ENCODE data around the gene DAD1. TPM values are rescaled to one million over a fixed set of nuclear protein-coding genes. Genes with fewer than 3 reads are reported as not detected.

Gene DAD1
- total and polyA plus RNA-seq, 2 of the 8 experiments (the other 6 are each of a cell fraction or from before 2014, with no cell fraction given): 131 to 440 TPM

GRCh38 chr14:22588526-22589095, 413 bp downstream of the DAD1 start:
- TF ChIP-seq KDM4A (IDR thresholded peaks at IDR 0.05; ENCODE audit: low read depth, low read length, severe bottlenecking) (peak; percentile 46), EZH2 (IDR thresholded peaks at IDR 0.05; ENCODE audit: low read depth, low read length, severe bottlenecking) (no peak)
- 0 out of 2 replicates have a peak overlapping the region, but pooled peaks have one; percentile 45 for H2AFZ ChIP-seq (ENCODE audit: low read length)

More at GRCh38 chr14:22588526-22589095, 413 bp downstream of the DAD1 start:
- 7% methylated on average over 17 of the region's 17 CpGs; no CpG with 5 or more reads in 1 of the 2 experiments for WGBS, 2 experiments (ENCODE audit: extremely low coverage in 1 of 2, insufficient coverage in 1 of 2, insufficient read length in 1 of 2, insufficient replicate concordance in 2 of 2, low coverage in 1 of 2, low lambda C conversion rate in 2 of 2, missing lambda C conversion rate in 1 of 2)
- H4K20me1 ChIP-seq (replicated peaks in 1 of 2; ENCODE audit: control insufficient read depth in 1 of 2, insufficient read depth in 2 of 2, low read length in 2 of 2): peaks cover 0 to 6% of the 10 kb centered on the region in 2 experiments
- H3K4me3 ChIP-seq (ENCODE audit: extremely low read depth in 1 of 4, insufficient read depth in 2 of 4, low read depth in 3 of 4, low read length in 4 of 4): peak overlapping the region; percentile 81 to 99 (median 98)
- no peaks in the 10 kb centered on the region for H3K27me3 ChIP-seq (replicated peaks in 1 of 4; ENCODE audit: control insufficient read depth in 3 of 4, extremely low read depth in 1 of 4, insufficient read depth in 3 of 4, low read length in 3 of 4)
- H3K18ac ChIP-seq (ENCODE audit: extremely low read depth, low read length): peak overlapping the region; percentile 65
- no peak overlapping the region for H2BK15ac ChIP-seq (ENCODE audit: low read length)
- no peak for FAIRE-seq
- DNase-seq (ENCODE audit: low read depth in 1 of 2, low spot score in 2 of 2): no peak
- H3K56ac ChIP-seq (replicated peaks; ENCODE audit: insufficient read length, low read depth, low read length): no peak overlapping the region
- H4K5ac ChIP-seq (ENCODE audit: insufficient read length, low read depth, low read length): no peak overlapping the region
- H4K8ac ChIP-seq (ENCODE audit: extremely low read depth, insufficient read depth, low read length): no peak overlapping the region
- no peak overlapping the region for H2AK5ac ChIP-seq (ENCODE audit: low read depth, low read length)
- no peak overlapping the region for H2BK120ac ChIP-seq (replicated peaks; ENCODE audit: low read depth, low read length)
- H3K4me1 ChIP-seq (replicated peaks in 1 of 4; ENCODE audit: control insufficient read depth in 3 of 4, insufficient read depth in 4 of 4, low read length in 3 of 4): peaks cover 0 to 3% (median under 1%) of the 10 kb centered on the region in 4 experiments; a peak in 3 of 7 replicates
- no peak overlapping the region for H4K91ac ChIP-seq (replicated peaks; ENCODE audit: insufficient read length, low read length)
- H3K23ac ChIP-seq (ENCODE audit: insufficient read length): no peak overlapping the region
- peak overlapping the region; percentile 21; the same call in 1 of the 2 replicates for H3K27ac ChIP-seq (ENCODE audit: low read depth, low read length)
- 0 out of 2 replicates have a peak overlapping the region, but pooled peaks have one; percentile 28 for H2BK12ac ChIP-seq (ENCODE audit: low read depth, low read length)
- no peak overlapping the region for H3K4ac ChIP-seq (replicated peaks; ENCODE audit: insufficient read length, low read depth, low read length)
- CTCF ChIA-PET (ENCODE audit: partially characterized antibody): interaction anchor here (0.6 to 3.1 kb wide), 9 partner anchors 10 to 377 kb away, joined by 3 to 19 read pairs (median 5); partner anchors contain the start of genes ABHD4 and OR6J1
- POLR2A ChIA-PET (ENCODE audit: partially characterized antibody): interaction anchor here (0.6 to 2.7 kb wide), 7 partner anchors 10 to 203 kb away, joined by 3 to 22 read pairs (median 3); partner anchors contain the start of gene ABHD4
- no peaks in the 10 kb centered on the region for H3K9me3 ChIP-seq (ENCODE audit: insufficient read depth in 2 of 2, low read depth in 1 of 2, low read length in 1 of 2)
- peak overlapping the region; percentile 74 to 88 for H3K4me2 ChIP-seq (ENCODE audit: insufficient read depth in 1 of 2, low read depth in 2 of 2, low read length in 2 of 2)
- H3K23me2 ChIP-seq (ENCODE audit: low read depth, low read length): peaks cover 6% of the 10 kb centered on the region
- peaks cover 8% of the 10 kb centered on the region for H3K79me1 ChIP-seq (ENCODE audit: low read depth, low read length)
- no peaks in the 10 kb centered on the region for H3K36me3 ChIP-seq (ENCODE audit: control insufficient read depth in 2 of 4, insufficient read depth in 4 of 4, low read length in 3 of 4)
- peak overlapping the region; percentile 55; the same call in 1 of the 2 replicates for H2BK5ac ChIP-seq (ENCODE audit: low read depth, low read length)
- peak overlapping the region; percentile 69 to 80 (median 78) for H3K9ac ChIP-seq (replicated peaks in 1 of 4; ENCODE audit: extremely low read depth in 1 of 4, low read depth in 3 of 4, low read length in 3 of 4)
- H3K79me2 ChIP-seq (ENCODE audit: control insufficient read depth in 1 of 2, insufficient read depth in 2 of 2, low read length in 2 of 2): peaks cover 5 to 48% of the 10 kb centered on the region in 2 experiments
- H3K14ac ChIP-seq (ENCODE audit: insufficient read length): no peak overlapping the region
- H2BK20ac ChIP-seq (ENCODE audit: low read length): no peak overlapping the region
